Ascending aorta (tissue), 2 donors: ENCODE data around the gene CXCR5. TPM values are rescaled to one million over a fixed set of nuclear protein-coding genes. Genes with fewer than 3 reads are reported as not detected.

ENCODE experiments used
- DNase-seq, 2 donors: peaks; one replicate each; pipeline ENCODE4 v3.0.0-alpha.2; 2019; ENCODE audit warnings: low spot score in 2 of 2
- H3K27ac ChIP-seq, 2 donors: fragments of 200-600 bp; sonication (generic); one replicate each; pipeline ENCODE4 v1.5.1; 2016 to 2017; ENCODE audit warnings: mild to moderate bottlenecking in 1 of 2
- H3K27me3 ChIP-seq: fragments of 200-600 bp; sonication (generic); one replicate; pipeline ENCODE4 v1.5.1; 2017
- H3K36me3 ChIP-seq, 2 donors: fragments of 200-600 bp; sonication (generic); one replicate each; pipeline ENCODE4 v1.5.1; 2016
- H3K4me1 ChIP-seq, 2 donors: fragments of 200-600 bp; sonication (generic); one replicate each; pipeline ENCODE4 v1.5.1; 2016 to 2017; ENCODE audit warnings: mild to moderate bottlenecking in 1 of 2
- H3K4me3 ChIP-seq, 2 donors: fragments of 200-600 bp; sonication (generic); one replicate each; pipeline ENCODE4 v1.5.1; 2016 to 2017; ENCODE audit warnings: mild to moderate bottlenecking in 1 of 2
- H3K9me3 ChIP-seq, 2 donors: fragments of 200-600 bp; sonication (generic); one replicate each; pipeline ENCODE4 v1.5.1; 2016
- CTCF ChIP-seq, 3 experiments: fragments of 200-600 bp in 2 of 3; fragments of 450-650 bp in 1 of 3; sonication (generic) in 2 of 3; IDR thresholded peaks; one replicate each; pipeline ENCODE4 v1.5.1; 2016 to 2019; ENCODE audit warnings: antibody characterized with exemption in 3 of 3, mild to moderate bottlenecking in 1 of 3, moderate library complexity in 1 of 3
- intact Hi-C: fragments of 100-400 bp; cut with DNase I; formaldehyde crosslinking; loops from one replicate; pipeline ENCODE4 v1.15.1; 2023
- total RNA-seq: library from RNA; depleted of rRNA; stranded (reverse); fragments of >200 nt; gene quantifications from one replicate; pipeline ENCODE4 v1.1.0, GENCODE V29; 2016

CXCR5 gene
- total RNA-seq, 1 donor from 2014 or later: not detected

- no peak for TF ChIP-seq CTCF (IDR thresholded peaks at IDR 0.05)
- peaks cover 5 to 27% of the 10 kb centered on the region in 2 donors for H3K4me1 ChIP-seq
- H3K27ac ChIP-seq: peak overlapping the region; percentile 33 to 97
- intact Hi-C loops: loop anchor here (1.0 kb wide), 1 partner anchor 214 kb away; no protein-coding TSS in a partner anchor
- peaks cover 78 to 89% of the 10 kb centered on the region in 2 donors for H3K36me3 ChIP-seq
- H3K4me3 ChIP-seq: no peak overlapping the region
- no peaks in the 10 kb centered on the region for H3K27me3 ChIP-seq
- DNase-seq: no peak
- no peaks in the 10 kb centered on the region for H3K9me3 ChIP-seq
Measured at GRCh38 chr11:118903204-118904015, 19.7 kb downstream of the CXCR5 start.

- no peaks in the 10 kb centered on the region for H3K9me3 ChIP-seq
- peak overlapping the region in 1 of 2 donors; percentile 9 for H3K4me3 ChIP-seq
- peaks cover 14 to 54% of the 10 kb centered on the region in 2 donors for H3K4me1 ChIP-seq
- H3K27me3 ChIP-seq: no peaks in the 10 kb centered on the region
- peak overlapping the region; percentile 73 to 97 for H3K27ac ChIP-seq
- intact Hi-C loops: loop anchor here (1.0 to 5.0 kb wide), 5 partner anchors 21 to 285 kb away; partner anchors contain the start of genes DDX6 and UPK2
- H3K36me3 ChIP-seq: peaks cover 38 to 50% of the 10 kb centered on the region in 2 donors
- TF ChIP-seq CTCF (IDR thresholded peaks at IDR 0.05): peak; percentile 85 to 97 (median 95)
- peak in 1 of 2 donors; percentile 93 for DNase-seq
Measured at GRCh38 chr11:118907051-118908042, 23.7 kb downstream of the CXCR5 start.

GRCh38 chr11:118908264-118908663, 24.6 kb downstream of the CXCR5 start:
- intact Hi-C loops: loop anchor here (5.0 kb wide), 2 partner anchors 116 to 286 kb away; partner anchors contain the start of gene DDX6
- no peak for DNase-seq
- Histone ChIP-seq H3K27ac (peak overlapping the region; percentile 97), H3K9me3 (no peaks in the 10 kb centered on the region), H3K4me1 (peaks cover 23 to 60% of the 10 kb centered on the region in 2 donors), H3K36me3 (peaks cover 29 to 41% of the 10 kb centered on the region in 2 donors), H3K27me3 (no peaks in the 10 kb centered on the region), H3K4me3 (no peak overlapping the region)
- no peak for TF ChIP-seq CTCF (IDR thresholded peaks at IDR 0.05)

GRCh38 chr11:118908901-118909618, 25.4 kb downstream of the CXCR5 start:
- Histone ChIP-seq H3K36me3 (peaks cover 21 to 33% of the 10 kb centered on the region in 2 donors), H3K9me3 (no peaks in the 10 kb centered on the region), H3K27ac (peak overlapping the region; percentile 97), H3K27me3 (no peaks in the 10 kb centered on the region), H3K4me1 (peaks cover 31 to 67% of the 10 kb centered on the region in 2 donors), H3K4me3 (peak overlapping the region; percentile 52 to 67)
- TF ChIP-seq CTCF (IDR thresholded peaks at IDR 0.05): no peak
- intact Hi-C loops: loop anchor here (5.0 kb wide), 2 partner anchors 117 to 287 kb away; partner anchors contain the start of gene DDX6
- peak in 1 of 2 donors; percentile 93 for DNase-seq
